HepG2 (cell line): Measurements from ENCODE around the gene PSMG4. TPM values are rescaled to one million over a fixed set of nuclear protein-coding genes. Genes with fewer than 3 reads are reported as not detected.

Source experiments
- GMEB1 ChIP-seq: sonication (generic); formaldehyde crosslinking; IDR thresholded peaks from 2 replicates; pipeline ENCODE4 v1.5.1; 2020; ENCODE audit warnings: missing genetic modification reagents, mild to moderate bottlenecking, borderline replicate concordance
- ISL2 ChIP-seq: sonication (generic); formaldehyde crosslinking; IDR thresholded peaks from 2 replicates; pipeline ENCODE4 v1.5.0; 2020; ENCODE audit warnings: missing genetic modification reagents
- RFX3 ChIP-seq: IDR thresholded peaks from 2 replicates; pipeline ENCODE4 v1.6.1; 2016; ENCODE audit warnings: missing biosample characterization, missing genetic modification reagents
- SNAI1 ChIP-seq: sonication (generic); formaldehyde crosslinking; IDR thresholded peaks from 2 replicates; pipeline ENCODE4 v1.5.0; 2020; ENCODE audit warnings: mild to moderate bottlenecking, missing genetic modification reagents, borderline replicate concordance
- SP140L ChIP-seq: sonication (generic); formaldehyde crosslinking; IDR thresholded peaks from 2 replicates; pipeline ENCODE4 v1.4.0; 2020; ENCODE audit warnings: missing genetic modification reagents, borderline replicate concordance
- THYN1 ChIP-seq: sonication (generic); formaldehyde crosslinking; IDR thresholded peaks from 2 replicates; pipeline ENCODE4 v1.8.1; 2023; ENCODE audit warnings: low read depth, mild to moderate bottlenecking, moderate library complexity, missing genetic modification reagents, borderline replicate concordance
- TOE1 ChIP-seq: sonication (generic); formaldehyde crosslinking; IDR thresholded peaks from 2 replicates; pipeline ENCODE4 v1.4.0; 2020; ENCODE audit warnings: mild to moderate bottlenecking, missing genetic modification reagents
- ZBTB21 ChIP-seq: sonication (generic); formaldehyde crosslinking; IDR thresholded peaks from 2 replicates; pipeline ENCODE4 v1.4.0; 2020; ENCODE audit warnings: missing genetic modification reagents
- ZBTB42 ChIP-seq: sonication (generic); formaldehyde crosslinking; IDR thresholded peaks from 2 replicates; pipeline ENCODE4 v1.5.0; 2020; ENCODE audit warnings: mild to moderate bottlenecking, missing genetic modification reagents
- ZNF503 ChIP-seq: sonication (generic); formaldehyde crosslinking; IDR thresholded peaks from 2 replicates; pipeline ENCODE4 v1.4.0; 2020; ENCODE audit warnings: missing genetic modification reagents
- ZNF737 ChIP-seq: sonication (generic); formaldehyde crosslinking; IDR thresholded peaks from 2 replicates; pipeline ENCODE4 v1.5.0; 2020; ENCODE audit warnings: missing genetic modification reagents, mild to moderate bottlenecking, borderline replicate concordance
- ZSCAN5A ChIP-seq: sonication (generic); formaldehyde crosslinking; IDR thresholded peaks from 2 replicates; pipeline ENCODE4 v1.8.0; 2022; ENCODE audit warnings: mild to moderate bottlenecking, missing genetic modification reagents, borderline replicate concordance
- polyA plus RNA-seq, 8 experiments: library from polyadenylated mRNA; depleted of rRNA in 3 of 8; stranded (reverse) in 7 of 8; unstranded in 1 of 8; fragments of >200 nt; fragmentation: Illumina TruSeq in 4 of 8; extraction: Trizol in 4 of 8; gene quantifications; 2 replicates each; pipeline versions ENCODE4 v1.2.1 to v1.2.3, GENCODE V29; 2011 to 2016; ENCODE audit warnings: low read depth in 4 of 8, missing spikeins in 1 of 8, mixed read lengths in 1 of 8; ENCODE audit not compliant: insufficient read depth in 1 of 8
- total RNA-seq, 5 experiments: library from RNA; depleted of rRNA; stranded (reverse); fragments of >200 nt; fragmentation: Illumina TruSeq; extraction: Trizol; gene quantifications; 2 replicates each; pipeline ENCODE4 v1.2.3, GENCODE V29; 2016; ENCODE audit warnings: low read depth in 1 of 5
- TF ChIP-seq, protein P1 (sequence below): sonication (generic); formaldehyde crosslinking; IDR thresholded peaks from 2 replicates; pipeline ENCODE4 v1.4.0; 2020; ENCODE audit warnings: missing genetic modification reagents
- TF ChIP-seq, protein P2 (sequence below): sonication (generic); formaldehyde crosslinking; IDR thresholded peaks from 2 replicates; pipeline ENCODE4 v1.4.0; 2020; ENCODE audit warnings: missing genetic modification reagents
- TF ChIP-seq, protein P3 (sequence below): sonication (generic); formaldehyde crosslinking; IDR thresholded peaks from 2 replicates; pipeline ENCODE4 v1.4.0; 2020; ENCODE audit warnings: missing genetic modification reagents, borderline replicate concordance

Gene PSMG4
- total and polyA plus RNA-seq, 2 of the 13 experiments (the other 11 are each of a cell fraction or from before 2014, with no cell fraction given), result 28.5 to 32.8 TPM

DNA sequence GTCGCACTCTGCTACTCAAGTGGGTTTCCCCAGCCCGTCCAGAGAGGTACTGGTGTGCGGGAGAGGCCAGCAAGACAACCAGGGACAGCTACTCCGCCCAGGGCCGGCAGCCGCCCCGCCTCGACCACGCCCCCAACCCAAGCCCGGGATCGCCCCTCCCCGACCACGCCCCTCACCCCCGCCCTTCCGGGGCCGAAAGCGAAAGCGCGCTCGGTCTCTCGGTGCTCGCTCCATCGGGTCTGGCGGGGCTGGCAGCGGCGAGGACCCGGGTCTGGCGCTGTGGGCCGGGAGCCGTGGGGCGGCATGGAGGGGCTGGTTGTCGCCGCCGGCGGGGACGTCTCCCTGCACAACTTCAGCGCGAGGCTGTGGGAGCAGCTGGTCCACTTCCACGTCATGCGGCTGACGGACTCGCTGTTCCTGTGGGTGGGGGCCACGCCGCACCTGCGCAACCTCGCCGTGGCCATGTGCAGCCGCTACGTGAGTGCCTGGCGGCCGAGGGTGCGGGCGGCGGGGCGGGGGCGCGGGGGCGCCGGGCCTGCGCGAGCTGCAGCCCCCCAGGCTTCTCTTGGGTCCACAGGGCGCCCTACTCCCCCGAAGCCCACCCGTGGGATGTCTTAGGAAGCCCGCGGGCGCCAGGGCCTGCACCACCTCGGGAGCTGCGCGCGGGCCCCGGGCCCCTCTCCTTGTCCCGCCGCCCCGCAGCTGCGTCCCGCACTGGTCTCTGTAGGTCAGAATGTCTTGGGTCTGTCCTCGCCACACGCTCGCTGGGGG, at the start of gene PSMG4 (continued):
- TF ChIP-seq GMEB1 (CRISPR knock-in tag) (peak; percentile 74), ZNF503 (peak; percentile 71), SNAI1 (CRISPR knock-in tag) (peak; percentile 72; the same call in 1 of the 2 replicates), ZSCAN5A (no peak), RFX3 (CRISPR knock-in tag) (no peak), THYN1 (CRISPR knock-in tag) (no peak), ZNF737 (CRISPR knock-in tag) (no peak; the same call in 1 of the 2 replicates), TOE1 (CRISPR knock-in tag) (peak; percentile 60; the same call in 1 of the 2 replicates), ZBTB21 (no peak), ZBTB42 (CRISPR knock-in tag) (no peak; the same call in 1 of the 2 replicates), SP140L (CRISPR knock-in tag) (no peak), ISL2 (CRISPR knock-in tag) (peak; percentile 75; the same call in 1 of the 2 replicates)
- TF ChIP-seq, protein P1, sequence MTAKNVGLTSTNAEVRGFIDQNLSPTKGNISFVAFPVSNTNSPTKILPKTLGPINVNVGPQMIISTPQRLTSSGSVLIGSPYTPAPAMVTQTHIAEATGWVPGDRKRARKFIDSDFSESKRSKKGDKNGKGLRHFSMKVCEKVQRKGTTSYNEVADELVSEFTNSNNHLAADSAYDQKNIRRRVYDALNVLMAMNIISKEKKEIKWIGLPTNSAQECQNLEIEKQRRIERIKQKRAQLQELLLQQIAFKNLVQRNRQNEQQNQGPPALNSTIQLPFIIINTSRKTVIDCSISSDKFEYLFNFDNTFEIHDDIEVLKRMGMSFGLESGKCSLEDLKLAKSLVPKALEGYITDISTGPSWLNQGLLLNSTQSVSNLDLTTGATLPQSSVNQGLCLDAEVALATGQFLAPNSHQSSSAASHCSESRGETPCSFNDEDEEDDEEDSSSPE (CRISPR knock-in tag), result peak; percentile 84
- TF ChIP-seq, protein P2, sequence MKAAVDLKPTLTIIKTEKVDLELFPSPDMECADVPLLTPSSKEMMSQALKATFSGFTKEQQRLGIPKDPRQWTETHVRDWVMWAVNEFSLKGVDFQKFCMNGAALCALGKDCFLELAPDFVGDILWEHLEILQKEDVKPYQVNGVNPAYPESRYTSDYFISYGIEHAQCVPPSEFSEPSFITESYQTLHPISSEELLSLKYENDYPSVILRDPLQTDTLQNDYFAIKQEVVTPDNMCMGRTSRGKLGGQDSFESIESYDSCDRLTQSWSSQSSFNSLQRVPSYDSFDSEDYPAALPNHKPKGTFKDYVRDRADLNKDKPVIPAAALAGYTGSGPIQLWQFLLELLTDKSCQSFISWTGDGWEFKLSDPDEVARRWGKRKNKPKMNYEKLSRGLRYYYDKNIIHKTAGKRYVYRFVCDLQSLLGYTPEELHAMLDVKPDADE (CRISPR knock-in tag), result no peak
- TF ChIP-seq, protein P3, sequence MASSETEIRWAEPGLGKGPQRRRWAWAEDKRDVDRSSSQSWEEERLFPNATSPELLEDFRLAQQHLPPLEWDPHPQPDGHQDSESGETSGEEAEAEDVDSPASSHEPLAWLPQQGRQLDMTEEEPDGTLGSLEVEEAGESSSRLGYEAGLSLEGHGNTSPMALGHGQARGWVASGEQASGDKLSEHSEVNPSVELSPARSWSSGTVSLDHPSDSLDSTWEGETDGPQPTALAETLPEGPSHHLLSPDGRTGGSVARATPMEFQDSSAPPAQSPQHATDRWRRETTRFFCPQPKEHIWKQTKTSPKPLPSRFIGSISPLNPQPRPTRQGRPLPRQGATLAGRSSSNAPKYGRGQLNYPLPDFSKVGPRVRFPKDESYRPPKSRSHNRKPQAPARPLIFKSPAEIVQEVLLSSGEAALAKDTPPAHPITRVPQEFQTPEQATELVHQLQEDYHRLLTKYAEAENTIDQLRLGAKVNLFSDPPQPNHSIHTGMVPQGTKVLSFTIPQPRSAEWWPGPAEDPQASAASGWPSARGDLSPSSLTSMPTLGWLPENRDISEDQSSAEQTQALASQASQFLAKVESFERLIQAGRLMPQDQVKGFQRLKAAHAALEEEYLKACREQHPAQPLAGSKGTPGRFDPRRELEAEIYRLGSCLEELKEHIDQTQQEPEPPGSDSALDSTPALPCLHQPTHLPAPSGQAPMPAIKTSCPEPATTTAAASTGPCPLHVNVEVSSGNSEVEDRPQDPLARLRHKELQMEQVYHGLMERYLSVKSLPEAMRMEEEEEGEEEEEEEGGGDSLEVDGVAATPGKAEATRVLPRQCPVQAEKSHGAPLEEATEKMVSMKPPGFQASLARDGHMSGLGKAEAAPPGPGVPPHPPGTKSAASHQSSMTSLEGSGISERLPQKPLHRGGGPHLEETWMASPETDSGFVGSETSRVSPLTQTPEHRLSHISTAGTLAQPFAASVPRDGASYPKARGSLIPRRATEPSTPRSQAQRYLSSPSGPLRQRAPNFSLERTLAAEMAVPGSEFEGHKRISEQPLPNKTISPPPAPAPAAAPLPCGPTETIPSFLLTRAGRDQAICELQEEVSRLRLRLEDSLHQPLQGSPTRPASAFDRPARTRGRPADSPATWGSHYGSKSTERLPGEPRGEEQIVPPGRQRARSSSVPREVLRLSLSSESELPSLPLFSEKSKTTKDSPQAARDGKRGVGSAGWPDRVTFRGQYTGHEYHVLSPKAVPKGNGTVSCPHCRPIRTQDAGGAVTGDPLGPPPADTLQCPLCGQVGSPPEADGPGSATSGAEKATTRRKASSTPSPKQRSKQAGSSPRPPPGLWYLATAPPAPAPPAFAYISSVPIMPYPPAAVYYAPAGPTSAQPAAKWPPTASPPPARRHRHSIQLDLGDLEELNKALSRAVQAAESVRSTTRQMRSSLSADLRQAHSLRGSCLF (CRISPR knock-in tag), result no peak
